NCI-H1092 (cell line): ENCODE data around the gene NRN1L.
A peak's percentile ranks its signal among the peaks of the same experiment; 100 is the strongest.
"Not testable (repeated sequence)": the region's sequence is repeated elsewhere in the genome, so short reads cannot be mapped to it uniquely, and the experiment has no call there.

Experiments
- DNase-seq: peaks from one replicate; lab custom pipeline; 2025; lab: John Stamatoyannopoulos, UW

Gene NRN1L

DNA sequence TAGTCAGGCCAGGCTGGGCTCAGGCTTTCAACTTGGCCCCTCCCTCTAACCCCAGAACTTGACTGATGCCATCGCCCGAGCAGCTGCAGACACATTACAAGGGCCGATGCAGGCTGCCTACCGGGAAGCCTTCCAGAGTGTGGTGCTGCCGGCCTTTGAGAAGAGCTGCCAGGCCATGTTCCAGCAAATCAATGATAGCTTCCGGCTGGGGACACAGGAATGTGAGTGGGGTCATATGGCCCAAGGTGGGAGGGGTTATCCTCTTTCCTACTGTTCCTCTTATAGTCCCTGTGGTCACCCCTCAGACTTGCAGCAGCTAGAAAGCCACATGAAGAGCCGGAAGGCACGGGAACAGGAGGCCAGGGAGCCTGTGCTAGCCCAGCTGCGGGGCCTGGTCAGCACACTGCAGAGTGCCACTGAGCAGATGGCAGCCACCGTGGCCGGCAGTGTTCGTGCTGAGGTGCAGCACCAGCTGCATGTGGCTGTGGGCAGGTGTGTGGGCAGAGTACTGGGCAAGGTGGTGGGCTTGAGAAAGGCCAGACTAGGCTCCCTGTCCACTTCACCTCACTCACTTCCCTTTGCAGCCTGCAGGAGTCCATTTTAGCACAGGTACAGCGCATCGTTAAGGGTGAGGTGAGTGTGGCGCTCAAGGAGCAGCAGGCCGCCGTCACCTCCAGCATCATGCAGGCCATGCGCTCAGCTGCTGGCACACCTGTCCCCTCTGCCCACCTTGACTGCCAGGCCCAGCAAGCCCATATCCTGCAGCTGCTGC lies 2.1 kb upstream of the NRN1L start:
- no peak for DNase-seq

GRCh38 chr16:67883146-67883871 lies 1.4 kb upstream of the NRN1L start:
- no peak for DNase-seq

- DNase-seq: peak; percentile 43
Observed at GRCh38 chr16:67883872-67884261, 818 bp upstream of the NRN1L start.

- no peak for DNase-seq
Observed at GRCh38 chr16:67885545-67885944, 860 bp downstream of the NRN1L start.

- no peak for DNase-seq
Observed at GRCh38 chr16:67885976-67886375, 1.3 kb downstream of the NRN1L start.

- DNase-seq: no peak
Observed at GRCh38 chr16:67886387-67886786, 1.7 kb downstream of the NRN1L start.

- no peak for DNase-seq
Observed at GRCh38 chr16:67888331-67888730, 3.6 kb downstream of the NRN1L start.

- DNase-seq: no peak
Observed at GRCh38 chr16:67892375-67892774, 7.7 kb downstream of the NRN1L start.

DNA sequence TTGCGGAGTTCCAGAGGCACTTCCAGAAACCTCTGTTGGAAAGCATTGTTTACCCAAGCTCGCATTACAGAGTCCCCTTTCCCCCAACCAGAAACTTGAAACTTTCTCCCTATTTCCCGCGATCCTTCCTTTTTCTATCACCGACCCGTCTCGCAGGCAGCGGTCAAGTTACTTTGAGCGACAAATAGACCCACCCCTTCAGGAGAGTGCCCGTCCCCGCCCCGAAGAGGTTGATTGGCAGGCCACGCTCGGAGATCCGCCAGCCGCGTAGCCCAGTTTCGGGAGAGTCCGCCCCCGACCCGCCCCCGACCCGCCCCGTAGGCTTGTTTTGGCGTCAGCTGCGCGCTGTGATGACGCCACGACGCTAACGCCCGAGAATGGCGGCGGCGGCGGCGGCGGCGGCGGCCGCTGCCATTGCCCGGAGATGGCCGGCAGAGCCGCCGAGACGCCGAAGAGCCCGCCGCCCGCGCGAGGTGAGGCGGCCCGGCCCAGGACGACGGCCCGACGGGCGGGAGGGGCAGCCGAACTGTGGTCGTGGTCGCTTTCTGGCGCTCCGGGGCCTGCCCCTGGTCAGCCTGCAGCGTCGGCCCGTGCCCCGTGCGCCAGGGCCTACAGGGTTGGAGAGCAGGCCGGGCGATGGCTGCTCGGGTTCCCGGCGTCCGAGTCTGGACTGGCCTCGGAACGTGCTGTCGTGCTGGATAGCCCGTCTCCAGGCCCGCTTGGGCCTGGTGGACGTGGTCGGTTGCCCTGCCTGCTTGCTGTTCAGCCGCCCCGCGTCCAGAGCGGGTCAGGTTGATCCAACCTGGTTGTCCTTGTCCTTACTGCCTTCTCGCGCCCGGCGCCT lies 8.4 kb downstream of the NRN1L start, which contains the start of gene PSKH1:
PSKH1 (plus strand) TSS at position 356 of the 844 bp plus-strand sequence. CDS start 15,496 bp downstream, outside the sequence.
- DNase-seq: peak; percentile 95

- DNase-seq: no peak
Observed at GRCh38 chr16:67893743-67894399, 9.2 kb downstream of the NRN1L start.

GRCh38 chr16:67897231-67897630 lies 12.5 kb downstream of the NRN1L start:
- DNase-seq: no peak

GRCh38 chr16:67901734-67902133 lies 17.0 kb downstream of the NRN1L start:
- DNase-seq: no peak

- no peak for DNase-seq
Observed at GRCh38 chr16:67902831-67903230, 18.1 kb downstream of the NRN1L start.

- DNase-seq: no peak
Observed at GRCh38 chr16:67907397-67908180, 22.9 kb downstream of the NRN1L start.

DNA sequence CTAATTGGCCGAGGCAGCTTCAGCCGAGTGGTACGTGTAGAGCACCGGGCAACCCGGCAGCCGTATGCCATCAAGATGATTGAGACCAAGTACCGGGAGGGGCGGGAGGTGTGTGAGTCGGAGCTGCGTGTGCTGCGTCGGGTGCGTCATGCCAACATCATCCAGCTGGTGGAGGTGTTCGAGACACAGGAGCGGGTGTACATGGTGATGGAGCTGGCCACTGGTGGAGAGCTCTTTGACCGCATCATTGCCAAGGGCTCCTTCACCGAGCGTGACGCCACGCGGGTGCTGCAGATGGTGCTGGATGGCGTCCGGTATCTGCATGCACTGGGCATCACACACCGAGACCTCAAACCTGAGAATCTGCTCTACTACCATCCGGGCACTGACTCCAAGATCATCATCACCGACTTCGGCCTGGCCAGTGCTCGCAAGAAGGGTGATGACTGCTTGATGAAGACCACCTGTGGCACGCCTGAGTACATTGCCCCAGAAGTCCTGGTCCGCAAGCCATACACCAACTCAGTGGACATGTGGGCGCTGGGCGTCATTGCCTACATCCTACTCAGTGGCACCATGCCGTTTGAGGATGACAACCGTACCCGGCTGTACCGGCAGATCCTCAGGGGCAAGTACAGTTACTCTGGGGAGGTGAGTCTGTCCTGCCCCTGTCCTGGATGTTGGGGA lies 24.5 kb downstream of the NRN1L start:
- DNase-seq: no peak

DNA sequence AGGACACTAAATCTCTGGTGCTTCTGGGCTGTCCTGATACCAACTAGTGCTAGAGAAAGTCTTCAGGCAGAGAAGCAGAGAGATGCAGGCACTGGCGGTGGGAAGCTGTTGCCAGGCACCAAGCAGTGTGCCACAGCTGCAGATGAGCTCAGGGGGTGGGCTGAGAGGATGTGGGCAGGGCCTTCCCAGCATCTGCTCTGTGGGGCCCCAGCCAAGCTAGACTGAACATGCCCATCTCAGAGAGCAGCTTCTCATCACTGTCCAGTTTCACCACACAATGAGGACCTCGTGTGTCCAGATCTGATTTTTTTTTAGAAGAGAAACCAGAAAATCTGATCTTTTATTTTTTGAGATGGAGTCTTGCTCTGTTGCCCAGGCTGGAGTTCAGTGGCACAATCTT lies 25.5 kb downstream of the NRN1L start:
- no peak for DNase-seq

- DNase-seq: no peak
Observed at GRCh38 chr16:67914758-67915495, 30.2 kb downstream of the NRN1L start.

DNA sequence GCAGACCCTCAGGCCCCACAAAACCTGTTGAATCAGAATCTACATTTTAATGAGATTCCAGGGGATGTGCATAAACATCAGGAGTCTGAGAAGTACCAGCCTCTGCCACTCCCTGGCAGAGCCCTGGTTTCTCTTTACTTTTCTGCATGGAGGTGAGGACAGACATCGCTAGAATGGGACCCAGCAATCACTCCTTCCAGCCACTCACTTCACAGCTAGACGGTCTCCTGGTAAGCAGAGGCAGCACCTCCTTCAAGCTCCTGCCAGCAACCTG lies 30.7 kb downstream of the NRN1L start:
- not testable (repeated sequence) for DNase-seq

- no peak for DNase-seq
Observed at GRCh38 chr16:67915831-67916723, 31.4 kb downstream of the NRN1L start.
